ENCODE data around the gene RGL2.

The RGL2 gene

DNA sequence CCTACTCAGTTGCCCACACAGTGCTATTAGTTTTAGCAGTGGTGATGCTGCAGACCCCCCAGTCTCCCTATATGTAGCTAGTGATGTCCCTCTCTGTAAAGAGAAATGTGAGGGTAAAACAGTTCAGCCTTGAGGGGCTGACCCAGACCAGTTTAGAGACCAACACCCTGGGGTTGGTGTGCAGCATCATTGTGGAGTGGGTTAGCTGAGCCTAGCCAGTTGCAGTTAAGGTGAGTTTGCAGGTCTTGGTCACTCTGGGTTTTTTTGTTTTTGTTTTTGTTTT, 22.2 kb downstream of the RGL2 start:
- TF ChIP-seq, protein P1, sequence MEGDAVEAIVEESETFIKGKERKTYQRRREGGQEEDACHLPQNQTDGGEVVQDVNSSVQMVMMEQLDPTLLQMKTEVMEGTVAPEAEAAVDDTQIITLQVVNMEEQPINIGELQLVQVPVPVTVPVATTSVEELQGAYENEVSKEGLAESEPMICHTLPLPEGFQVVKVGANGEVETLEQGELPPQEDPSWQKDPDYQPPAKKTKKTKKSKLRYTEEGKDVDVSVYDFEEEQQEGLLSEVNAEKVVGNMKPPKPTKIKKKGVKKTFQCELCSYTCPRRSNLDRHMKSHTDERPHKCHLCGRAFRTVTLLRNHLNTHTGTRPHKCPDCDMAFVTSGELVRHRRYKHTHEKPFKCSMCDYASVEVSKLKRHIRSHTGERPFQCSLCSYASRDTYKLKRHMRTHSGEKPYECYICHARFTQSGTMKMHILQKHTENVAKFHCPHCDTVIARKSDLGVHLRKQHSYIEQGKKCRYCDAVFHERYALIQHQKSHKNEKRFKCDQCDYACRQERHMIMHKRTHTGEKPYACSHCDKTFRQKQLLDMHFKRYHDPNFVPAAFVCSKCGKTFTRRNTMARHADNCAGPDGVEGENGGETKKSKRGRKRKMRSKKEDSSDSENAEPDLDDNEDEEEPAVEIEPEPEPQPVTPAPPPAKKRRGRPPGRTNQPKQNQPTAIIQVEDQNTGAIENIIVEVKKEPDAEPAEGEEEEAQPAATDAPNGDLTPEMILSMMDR (IDR thresholded peaks at IDR 0.05; ENCODE audit: borderline replicate concordance, insufficient read depth, low read depth, low read length), result no peak
- H3K4me3 ChIP-seq (ENCODE audit: low read depth, low read length), result peak overlapping the region; percentile 57

DNA sequence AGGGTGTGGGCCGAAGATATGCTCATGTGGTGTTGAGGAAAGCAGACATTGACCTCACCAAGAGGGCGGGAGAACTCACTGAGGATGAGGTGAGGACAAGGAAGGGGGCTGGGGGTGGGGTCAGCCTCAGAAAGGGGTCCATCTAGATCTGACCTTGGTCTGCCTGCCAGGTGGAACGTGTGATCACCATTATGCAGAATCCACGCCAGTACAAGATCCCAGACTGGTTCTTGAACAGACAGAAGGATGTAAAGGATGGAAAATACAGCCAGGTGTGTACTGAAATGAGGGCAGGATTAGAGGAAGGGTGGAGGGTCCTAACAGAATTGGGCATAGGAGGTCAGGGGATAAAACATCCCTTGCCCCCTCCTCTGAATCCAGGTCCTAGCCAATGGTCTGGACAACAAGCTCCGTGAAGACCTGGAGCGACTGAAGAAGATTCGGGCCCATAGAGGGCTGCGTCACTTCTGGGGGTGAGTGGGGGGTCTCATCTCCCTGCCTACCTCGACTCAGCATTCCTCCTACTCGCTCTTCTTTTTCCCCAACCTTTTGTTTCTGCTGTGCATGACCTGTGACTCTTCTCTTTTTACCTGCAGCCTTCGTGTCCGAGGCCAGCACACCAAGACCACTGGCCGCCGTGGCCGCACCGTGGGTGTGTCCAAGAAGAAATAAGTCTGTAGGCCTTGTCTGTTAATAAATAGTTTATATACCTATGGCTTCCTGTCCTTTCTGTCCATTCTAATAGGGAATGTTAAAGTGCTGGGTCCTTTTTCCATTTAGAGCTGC, 22.8 kb downstream of the RGL2 start:
- peak overlapping the region; percentile 57 for H3K4me3 ChIP-seq (ENCODE audit: low read depth, low read length)

DNA sequence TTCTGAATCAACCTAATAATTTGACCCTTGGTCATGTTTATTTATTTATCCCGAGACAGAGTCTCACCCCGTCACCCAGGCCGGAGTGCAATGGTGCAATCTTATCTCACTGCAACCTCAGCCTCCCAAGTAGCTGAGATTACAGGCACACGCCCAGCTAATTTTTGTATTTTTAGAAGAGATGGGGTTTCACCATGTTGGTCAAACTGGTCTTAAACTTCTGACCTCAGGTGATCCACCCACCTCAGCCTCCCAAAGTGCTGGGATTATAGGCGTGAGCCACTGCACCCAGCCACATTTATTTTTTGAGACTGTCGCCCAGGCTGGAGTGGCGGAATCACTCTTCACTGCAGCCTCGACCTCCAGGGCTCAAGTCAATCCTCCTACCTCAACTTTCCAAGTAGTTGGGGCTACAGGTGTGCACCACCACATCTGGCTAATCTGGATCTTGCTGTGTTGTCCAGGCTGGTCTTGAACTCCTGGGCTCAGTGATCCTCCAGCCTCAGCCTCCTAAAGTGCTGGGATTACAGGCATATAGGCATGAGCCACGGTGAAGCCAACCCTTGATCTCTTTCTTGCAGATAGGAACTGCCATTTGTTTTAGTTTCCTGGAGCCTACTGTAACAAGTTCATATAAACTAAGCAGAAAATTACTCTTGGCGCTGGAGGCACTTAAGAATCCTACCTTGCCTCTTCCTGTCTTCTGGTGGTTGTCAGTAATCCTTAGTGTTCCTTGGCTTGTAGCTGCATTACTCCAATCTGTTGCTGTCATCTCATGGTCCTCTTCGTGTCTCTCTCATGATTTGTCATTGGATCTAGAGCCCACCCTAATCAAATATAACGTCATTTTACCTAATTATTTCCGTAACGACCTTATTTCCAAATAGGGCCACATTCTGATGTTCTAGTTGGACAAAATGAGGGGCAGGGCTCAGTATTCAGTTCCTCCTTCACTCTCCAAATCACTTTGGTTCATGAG, 24.5 kb downstream of the RGL2 start:
- H3K4me3 ChIP-seq (ENCODE audit: low read depth, low read length), result peak overlapping the region; percentile 18
- TF ChIP-seq, protein P1 (IDR thresholded peaks at IDR 0.05; ENCODE audit: borderline replicate concordance, insufficient read depth, low read depth, low read length), result no peak

DNA sequence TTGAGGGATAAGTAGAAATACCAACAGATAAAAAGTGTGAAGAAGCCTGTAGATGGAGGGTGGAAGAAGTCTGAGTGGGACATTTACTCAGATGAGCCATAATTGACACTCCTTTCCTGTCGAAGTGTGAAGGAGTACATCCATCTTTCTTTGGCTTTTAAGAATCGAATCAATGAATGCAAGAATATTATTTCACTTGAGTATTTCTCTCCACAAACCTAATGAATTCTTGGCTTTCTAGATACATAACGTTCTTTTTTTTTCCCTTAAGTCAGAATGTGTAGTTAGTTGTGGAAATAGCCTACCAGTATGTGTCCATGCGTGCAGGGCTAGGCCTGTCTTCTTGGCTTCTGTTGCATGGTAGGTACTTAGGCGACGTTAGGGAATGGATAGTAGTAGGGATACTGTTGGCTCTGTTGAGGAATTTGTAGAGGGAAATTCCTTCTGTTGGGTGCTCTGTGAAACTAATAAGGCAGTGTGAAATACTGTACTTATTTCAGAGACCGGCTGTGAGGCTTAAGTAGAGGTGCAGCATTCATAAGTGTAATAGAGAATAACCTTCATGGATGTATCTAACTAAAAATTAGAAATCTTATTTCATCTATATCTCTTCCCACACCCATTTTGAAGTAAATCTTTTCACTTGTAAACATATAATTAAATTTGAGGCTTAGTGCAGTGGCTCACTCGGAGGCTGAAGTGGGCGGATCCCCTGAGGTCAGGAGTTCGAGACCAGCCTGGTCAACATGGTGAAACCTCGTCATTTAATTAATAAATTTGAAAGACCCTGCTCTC, 25.4 kb downstream of the RGL2 start:
- TF ChIP-seq, protein P1 (IDR thresholded peaks at IDR 0.05; ENCODE audit: borderline replicate concordance, insufficient read depth, low read depth, low read length), result no peak
- peak overlapping the region; percentile 61 for H3K4me3 ChIP-seq (ENCODE audit: low read depth, low read length)

DNA sequence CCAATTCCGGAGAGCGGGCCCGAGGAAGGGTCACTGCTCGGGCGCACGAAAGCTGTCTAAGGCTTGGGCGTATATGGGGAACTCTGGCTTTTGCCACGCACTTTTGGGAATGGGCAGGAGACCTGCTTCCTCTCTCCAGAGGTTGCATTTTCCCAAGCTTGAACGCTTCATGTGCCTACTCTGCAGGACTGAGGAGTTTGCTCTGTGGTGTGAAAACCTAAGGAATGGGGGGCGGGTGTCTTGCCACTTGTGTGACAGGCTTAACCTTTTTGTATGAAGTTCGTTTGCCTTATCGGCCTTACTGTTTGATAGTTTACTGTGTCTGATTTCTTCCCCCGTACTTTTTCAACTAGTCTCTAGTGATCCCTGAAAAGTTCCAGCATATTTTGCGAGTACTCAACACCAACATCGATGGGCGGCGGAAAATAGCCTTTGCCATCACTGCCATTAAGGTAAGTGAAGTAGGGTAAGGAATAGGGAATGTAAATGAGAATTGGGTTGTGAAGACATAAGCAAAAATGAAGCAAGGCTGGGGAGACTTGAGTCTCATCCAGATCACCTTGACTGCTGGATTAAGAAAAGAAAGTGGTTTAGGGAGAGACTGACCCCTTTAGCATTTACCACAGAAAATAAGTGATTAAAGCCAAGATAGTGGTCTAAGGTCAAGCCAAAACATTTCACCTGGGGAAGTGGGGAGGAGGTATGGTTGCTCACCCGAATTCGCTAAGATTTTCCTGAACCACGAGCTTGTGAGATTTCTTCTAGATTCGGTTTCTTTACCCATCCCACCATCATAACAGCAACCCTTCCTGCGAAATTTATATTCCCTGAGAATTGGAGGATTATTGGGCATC, 26.2 kb downstream of the RGL2 start:
- peak overlapping the region; percentile 61 for H3K4me3 ChIP-seq (ENCODE audit: low read depth, low read length)
- TF ChIP-seq, protein P1 (IDR thresholded peaks at IDR 0.05; ENCODE audit: borderline replicate concordance, insufficient read depth, low read depth, low read length), result no peak

DNA sequence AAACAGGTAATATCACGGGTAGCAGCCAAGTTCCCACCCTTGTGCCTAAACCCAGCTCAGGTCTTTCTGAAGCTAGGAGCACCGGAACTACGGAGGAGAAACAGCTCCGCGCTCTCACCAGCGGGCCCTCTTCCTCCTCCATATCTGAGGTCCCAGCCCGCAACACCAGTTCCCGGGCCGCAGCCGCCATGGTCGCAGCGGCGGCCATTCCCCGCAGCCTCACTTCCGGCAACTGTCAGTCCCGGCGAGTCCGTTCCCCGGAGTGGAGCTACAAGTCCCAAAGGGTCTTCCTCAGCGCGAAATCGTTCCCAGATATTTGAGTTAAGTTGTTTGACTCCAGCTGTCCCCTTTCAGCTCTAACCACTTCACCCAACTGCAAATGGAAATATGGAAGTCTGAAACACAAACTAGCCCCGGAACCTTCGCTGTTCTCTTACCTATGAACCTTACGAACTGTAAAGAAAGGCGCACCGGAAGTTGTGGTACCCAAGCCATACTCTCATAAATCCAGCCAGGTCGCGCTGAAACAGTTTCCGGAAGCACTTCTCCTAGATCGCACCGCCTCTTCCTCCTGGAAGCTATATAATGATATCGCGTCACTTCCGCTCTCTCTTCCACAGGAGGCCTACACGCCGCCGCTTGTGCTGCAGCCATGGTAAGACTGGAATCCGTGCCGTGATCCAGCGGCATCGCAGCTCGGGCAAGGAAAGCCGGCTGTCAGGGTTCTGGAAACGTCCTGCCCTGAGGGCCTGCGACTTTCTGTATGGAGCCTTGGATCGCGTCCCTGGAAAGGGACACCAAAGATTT, 27.1 kb downstream of the RGL2 start, which contains the start of the genes RPS18 and VPS52:
Gene RPS18, plus strand, starts transcription at position 608 of the 807 bp plus-strand sequence. Its CDS starts 45 bp downstream, at position 653.
Gene VPS52, minus strand, starts transcription at position 409 of the 807 bp plus-strand sequence. Its CDS starts 201 bp downstream, at position 208.
- TF ChIP-seq, protein P1 (IDR thresholded peaks at IDR 0.05; ENCODE audit: borderline replicate concordance, insufficient read depth, low read depth, low read length), result no peak
- H3K4me3 ChIP-seq (ENCODE audit: low read depth, low read length), result peak within 1 kb of the TSS; percentile 61

All from GM12875 (cell line).